Measurements from ENCODE around the gene CFAP141. TPM values are rescaled to one million over a fixed set of nuclear protein-coding genes. Genes with fewer than 3 reads are reported as not detected.
A peak's percentile ranks its signal among the peaks of the same experiment; 100 is the strongest.

Gene CFAP141
- polyA plus RNA-seq, 2 donors: not detected

- 34 to 56% methylated on average over 2 of the region's 2 CpGs for WGBS, 2 donors
- Histone ChIP-seq H3K4me3 (ENCODE audit: low read depth in 1 of 2, low read length in 2 of 2) (no peak overlapping the region), H3K4me1 (ENCODE audit: control insufficient read depth in 2 of 2, insufficient read depth in 2 of 2, low read length in 1 of 2) (peaks cover 6 to 9% of the 10 kb centered on the region in 2 donors), H3K27ac (ENCODE audit: low read depth in 2 of 2, low read length in 1 of 2) (no peak overlapping the region), H3K9me3 (ENCODE audit: control insufficient read depth in 2 of 2, insufficient read depth in 1 of 2, low read depth in 1 of 2, low read length in 1 of 2) (no peaks in the 10 kb centered on the region), H3K36me3 (ENCODE audit: control insufficient read depth in 2 of 2, insufficient read depth in 2 of 2, low read length in 1 of 2) (peaks cover 2 to 4% of the 10 kb centered on the region in 2 donors), H3K27me3 (ENCODE audit: control insufficient read depth in 1 of 2, insufficient read depth in 2 of 2, low read length in 2 of 2) (no peaks in the 10 kb centered on the region)
Observed at GRCh38 chr1:154178013-154178412, 28.1 kb downstream of the CFAP141 start.

GRCh38 chr1:154176337-154176736 is 29.8 kb downstream of the CFAP141 start:
- H3K36me3 ChIP-seq (ENCODE audit: control insufficient read depth in 2 of 2, insufficient read depth in 2 of 2, low read length in 1 of 2): peaks cover 7 to 8% of the 10 kb centered on the region in 2 donors
- WGBS, 2 donors: 36 to 46% methylated on average over 2 of the region's 2 CpGs
- H3K27ac ChIP-seq (ENCODE audit: low read depth in 2 of 2, low read length in 1 of 2): peak overlapping the region in 1 of 2 donors; percentile 52
- H3K4me3 ChIP-seq (ENCODE audit: low read depth in 1 of 2, low read length in 2 of 2): no peak overlapping the region
- peaks cover 6 to 9% of the 10 kb centered on the region in 2 donors for H3K4me1 ChIP-seq (ENCODE audit: control insufficient read depth in 2 of 2, insufficient read depth in 2 of 2, low read length in 1 of 2)
- H3K27me3 ChIP-seq (ENCODE audit: control insufficient read depth in 1 of 2, insufficient read depth in 2 of 2, low read length in 2 of 2): no peaks in the 10 kb centered on the region
- H3K9me3 ChIP-seq (ENCODE audit: control insufficient read depth in 2 of 2, insufficient read depth in 1 of 2, low read depth in 1 of 2, low read length in 1 of 2): no peaks in the 10 kb centered on the region

GRCh38 chr1:154174654-154175053 is 31.5 kb downstream of the CFAP141 start:
- no peaks in the 10 kb centered on the region for H3K27me3 ChIP-seq (ENCODE audit: control insufficient read depth in 1 of 2, insufficient read depth in 2 of 2, low read length in 2 of 2)
- no peak overlapping the region for H3K4me3 ChIP-seq (ENCODE audit: low read depth in 1 of 2, low read length in 2 of 2)
- no peak overlapping the region for H3K27ac ChIP-seq (ENCODE audit: low read depth in 2 of 2, low read length in 1 of 2)
- H3K4me1 ChIP-seq (ENCODE audit: control insufficient read depth in 2 of 2, insufficient read depth in 2 of 2, low read length in 1 of 2): peaks cover 6 to 9% of the 10 kb centered on the region in 2 donors
- H3K36me3 ChIP-seq (ENCODE audit: control insufficient read depth in 2 of 2, insufficient read depth in 2 of 2, low read length in 1 of 2): peaks cover 14 to 17% of the 10 kb centered on the region in 2 donors
- H3K9me3 ChIP-seq (ENCODE audit: control insufficient read depth in 2 of 2, insufficient read depth in 1 of 2, low read depth in 1 of 2, low read length in 1 of 2): no peaks in the 10 kb centered on the region
- WGBS, 2 donors: 90 to 95% methylated on average over 4 of the region's 4 CpGs

- Histone ChIP-seq H3K36me3 (ENCODE audit: control insufficient read depth in 2 of 2, insufficient read depth in 2 of 2, low read length in 1 of 2) (peaks cover 24 to 27% of the 10 kb centered on the region in 2 donors), H3K4me1 (ENCODE audit: control insufficient read depth in 2 of 2, insufficient read depth in 2 of 2, low read length in 1 of 2) (peaks cover 0 to 2% of the 10 kb centered on the region in 2 donors), H3K9me3 (ENCODE audit: control insufficient read depth in 2 of 2, insufficient read depth in 1 of 2, low read depth in 1 of 2, low read length in 1 of 2) (no peaks in the 10 kb centered on the region), H3K27me3 (ENCODE audit: control insufficient read depth in 1 of 2, insufficient read depth in 2 of 2, low read length in 2 of 2) (no peaks in the 10 kb centered on the region), H3K27ac (ENCODE audit: low read depth in 2 of 2, low read length in 1 of 2) (no peak overlapping the region), H3K4me3 (ENCODE audit: low read depth in 1 of 2, low read length in 2 of 2) (no peak overlapping the region)
- WGBS, 2 donors: 90 to 91% methylated on average over 5 of the region's 5 CpGs
Observed at GRCh38 chr1:154171880-154172279, 34.3 kb downstream of the CFAP141 start.

- Histone ChIP-seq H3K27me3 (ENCODE audit: control insufficient read depth in 1 of 2, insufficient read depth in 2 of 2, low read length in 2 of 2) (no peaks in the 10 kb centered on the region), H3K36me3 (ENCODE audit: control insufficient read depth in 2 of 2, insufficient read depth in 2 of 2, low read length in 1 of 2) (peaks cover 24 to 29% of the 10 kb centered on the region in 2 donors), H3K27ac (ENCODE audit: low read depth in 2 of 2, low read length in 1 of 2) (peak overlapping the region in 1 of 2 donors; percentile 36), H3K4me3 (ENCODE audit: low read depth in 1 of 2, low read length in 2 of 2) (no peak overlapping the region), H3K9me3 (ENCODE audit: control insufficient read depth in 2 of 2, insufficient read depth in 1 of 2, low read depth in 1 of 2, low read length in 1 of 2) (no peaks in the 10 kb centered on the region), H3K4me1 (ENCODE audit: control insufficient read depth in 2 of 2, insufficient read depth in 2 of 2, low read length in 1 of 2) (peaks cover 0 to 2% of the 10 kb centered on the region in 2 donors)
- WGBS, 2 donors: 86 to 90% methylated on average over 4 of the region's 4 CpGs
Observed at GRCh38 chr1:154171223-154171583, 34.9 kb downstream of the CFAP141 start.

- H3K36me3 ChIP-seq (ENCODE audit: control insufficient read depth in 2 of 2, insufficient read depth in 2 of 2, low read length in 1 of 2): peaks cover 24 to 28% of the 10 kb centered on the region in 2 donors
- no peak overlapping the region for H3K27ac ChIP-seq (ENCODE audit: low read depth in 2 of 2, low read length in 1 of 2)
- no peaks in the 10 kb centered on the region for H3K27me3 ChIP-seq (ENCODE audit: control insufficient read depth in 1 of 2, insufficient read depth in 2 of 2, low read length in 2 of 2)
- H3K4me1 ChIP-seq (ENCODE audit: control insufficient read depth in 2 of 2, insufficient read depth in 2 of 2, low read length in 1 of 2): peaks cover 0 to under 1% of the 10 kb centered on the region in 2 donors
- H3K9me3 ChIP-seq (ENCODE audit: control insufficient read depth in 2 of 2, insufficient read depth in 1 of 2, low read depth in 1 of 2, low read length in 1 of 2): no peaks in the 10 kb centered on the region
- no peak overlapping the region for H3K4me3 ChIP-seq (ENCODE audit: low read depth in 1 of 2, low read length in 2 of 2)
Observed at GRCh38 chr1:154170547-154171222, 35.4 kb downstream of the CFAP141 start.

GRCh38 chr1:154167461-154167860 is 38.7 kb downstream of the CFAP141 start:
- H3K4me3 ChIP-seq (ENCODE audit: low read depth in 1 of 2, low read length in 2 of 2): no peak overlapping the region
- no peak overlapping the region for H3K27ac ChIP-seq (ENCODE audit: low read depth in 2 of 2, low read length in 1 of 2)
- peaks cover 20 to 29% of the 10 kb centered on the region in 2 donors for H3K36me3 ChIP-seq (ENCODE audit: control insufficient read depth in 2 of 2, insufficient read depth in 2 of 2, low read length in 1 of 2)
- H3K27me3 ChIP-seq (ENCODE audit: control insufficient read depth in 1 of 2, insufficient read depth in 2 of 2, low read length in 2 of 2): no peaks in the 10 kb centered on the region
- no peaks in the 10 kb centered on the region for H3K4me1 ChIP-seq (ENCODE audit: control insufficient read depth in 2 of 2, insufficient read depth in 2 of 2, low read length in 1 of 2)
- H3K9me3 ChIP-seq (ENCODE audit: control insufficient read depth in 2 of 2, insufficient read depth in 1 of 2, low read depth in 1 of 2, low read length in 1 of 2): no peaks in the 10 kb centered on the region

GRCh38 chr1:154166207-154166606 is 39.9 kb downstream of the CFAP141 start:
- H3K27ac ChIP-seq (ENCODE audit: low read depth in 2 of 2, low read length in 1 of 2): no peak overlapping the region
- H3K9me3 ChIP-seq (ENCODE audit: control insufficient read depth in 2 of 2, insufficient read depth in 1 of 2, low read depth in 1 of 2, low read length in 1 of 2): no peaks in the 10 kb centered on the region
- H3K4me1 ChIP-seq (ENCODE audit: control insufficient read depth in 2 of 2, insufficient read depth in 2 of 2, low read length in 1 of 2): no peaks in the 10 kb centered on the region
- H3K27me3 ChIP-seq (ENCODE audit: control insufficient read depth in 1 of 2, insufficient read depth in 2 of 2, low read length in 2 of 2): no peaks in the 10 kb centered on the region
- WGBS, 2 donors: 88 to 93% methylated on average over 1 of the region's 1 CpG
- peaks cover 16 to 24% of the 10 kb centered on the region in 2 donors for H3K36me3 ChIP-seq (ENCODE audit: control insufficient read depth in 2 of 2, insufficient read depth in 2 of 2, low read length in 1 of 2)
- no peak overlapping the region for H3K4me3 ChIP-seq (ENCODE audit: low read depth in 1 of 2, low read length in 2 of 2)

GRCh38 chr1:154159554-154159953 is 46.6 kb downstream of the CFAP141 start:
- Histone ChIP-seq H3K36me3 (ENCODE audit: control insufficient read depth in 2 of 2, insufficient read depth in 2 of 2, low read length in 1 of 2) (peaks cover 3 to 7% of the 10 kb centered on the region in 2 donors), H3K4me1 (ENCODE audit: control insufficient read depth in 2 of 2, insufficient read depth in 2 of 2, low read length in 1 of 2) (no peaks in the 10 kb centered on the region), H3K27me3 (ENCODE audit: control insufficient read depth in 1 of 2, insufficient read depth in 2 of 2, low read length in 2 of 2) (no peaks in the 10 kb centered on the region), H3K27ac (ENCODE audit: low read depth in 2 of 2, low read length in 1 of 2) (no peak overlapping the region), H3K4me3 (ENCODE audit: low read depth in 1 of 2, low read length in 2 of 2) (no peak overlapping the region), H3K9me3 (ENCODE audit: control insufficient read depth in 2 of 2, insufficient read depth in 1 of 2, low read depth in 1 of 2, low read length in 1 of 2) (no peaks in the 10 kb centered on the region)
